ENCODE measurements around the gene USP40. TPM values are rescaled to one million over a fixed set of nuclear protein-coding genes. Genes with fewer than 3 reads are reported as not detected.

Gene USP40
- total RNA-seq, 1 donor from 2014 or later = 10.3 TPM

GRCh38 chr2:233433794-233434193 is 132.8 kb downstream of the USP40 start:
- intact Hi-C loops (cut with micrococcal nuclease) = no loop called here

- intact Hi-C loops (cut with micrococcal nuclease) = no loop called here
Observed at GRCh38 chr2:233433029-233433428, 133.6 kb downstream of the USP40 start.

GRCh38 chr2:233430651-233431050 is 135.9 kb downstream of the USP40 start:
- intact Hi-C loops (cut with micrococcal nuclease) = no loop called here

- intact Hi-C loops (cut with micrococcal nuclease) = no loop called here
Observed at GRCh38 chr2:233430081-233430480, 136.5 kb downstream of the USP40 start.

GRCh38 chr2:233429175-233429897 is 137.2 kb downstream of the USP40 start:
- intact Hi-C loops (cut with micrococcal nuclease) = loop anchor here (10.0 kb wide), 1 partner anchor 825 kb away; no protein-coding TSS in a partner anchor

- intact Hi-C loops (cut with micrococcal nuclease) = loop anchor here (10.0 kb wide), 1 partner anchor 824 kb away; no protein-coding TSS in a partner anchor
Observed at GRCh38 chr2:233428438-233428837, 138.1 kb downstream of the USP40 start.

- intact Hi-C loops (cut with micrococcal nuclease) = loop anchor here (10.0 kb wide), 1 partner anchor 823 kb away; no protein-coding TSS in a partner anchor
Observed at GRCh38 chr2:233428008-233428407, 138.6 kb downstream of the USP40 start.

GRCh38 chr2:233426619-233427342 is 139.8 kb downstream of the USP40 start:
- intact Hi-C loops (cut with micrococcal nuclease) = loop anchor here (10.0 kb wide), 1 partner anchor 822 kb away; no protein-coding TSS in a partner anchor

Other genes with a start within 250 kb of the USP40 start
- gene DGKD, start 212.3 kb downstream of the USP40 start, total RNA-seq = 58.0 and 59.1 TPM in 2 replicates
- not detected in 2 replicates for gene UGT1A8, start 50.9 kb upstream of the USP40 start, total RNA-seq
- not detected in 2 replicates for gene UGT1A10, start 69.7 kb upstream of the USP40 start, total RNA-seq
- gene UGT1A9, start 105.1 kb upstream of the USP40 start, total RNA-seq = not detected in 2 replicates
- gene UGT1A7, start 115.1 kb upstream of the USP40 start, total RNA-seq = not detected in 2 replicates
- gene UGT1A6, start 126.1 kb upstream of the USP40 start, total RNA-seq = not detected in 2 replicates
- gene UGT1A5, start 146.1 kb upstream of the USP40 start, total RNA-seq = not detected in 2 replicates
- gene UGT1A4, start 152.0 kb upstream of the USP40 start, total RNA-seq = not detected in 2 replicates
- not detected in 2 replicates for gene UGT1A3, start 162.3 kb upstream of the USP40 start, total RNA-seq
- gene UGT1A1, start 193.5 kb upstream of the USP40 start, total RNA-seq = not detected in 2 replicates
- not detected in 2 replicates for gene MROH2A, start 211.5 kb upstream of the USP40 start, total RNA-seq

Measured in T-helper 1 cell treated with Interleukin-12 subunit alpha and Interleukin-12 subunit beta and Interleukin-4 antibody, amounts not matched to agents 30 ng/mL and 1 ng/mL, for 36 hours (primary cell).